IPS DF 6.9 (cell line): Measurements from ENCODE around the gene HAL.

Experiments
- DNase-seq: peaks from one replicate; pipeline ENCODE4 v3.0.0-alpha.2; 2013; ENCODE audit warnings: low read depth, low spot score
- H3K27ac ChIP-seq: one replicate; pipeline ENCODE4 v1.5.1; 2013; ENCODE audit warnings: low read length, control low read depth
- H3K27me3 ChIP-seq: 2 replicates; pipeline ENCODE4 v1.6.1; 2013; ENCODE audit warnings: mild to moderate bottlenecking, low read length; ENCODE audit not compliant: control insufficient read depth, insufficient read depth
- H3K36me3 ChIP-seq: 2 replicates; pipeline ENCODE4 v1.6.1; 2013; ENCODE audit warnings: low read length; ENCODE audit not compliant: control insufficient read depth, insufficient read depth
- H3K4me1 ChIP-seq: 2 replicates; pipeline ENCODE4 v1.6.1; 2013; ENCODE audit warnings: low read length; ENCODE audit not compliant: control insufficient read depth, insufficient read depth
- H3K4me3 ChIP-seq: 2 replicates; pipeline ENCODE4 v1.5.1; 2013; ENCODE audit warnings: mild to moderate bottlenecking, low read length
- H3K9me3 ChIP-seq: 2 replicates; pipeline ENCODE4 v1.6.1; 2013; ENCODE audit warnings: low read length, inconsistent platforms; ENCODE audit not compliant: control insufficient read depth, insufficient read depth
- WGBS: extraction: QIAGEN DNeasy Blood & Tissue Kit; methylation state at CpG from one replicate; pipeline ENCODE4 v1.1.7; 2013; ENCODE audit warnings: mixed read lengths, missing lambda C conversion rate; ENCODE audit not compliant: insufficient read length, insufficient coverage; 5-methylcytosine and 5-hydroxymethylcytosine counted together

HAL gene

DNA sequence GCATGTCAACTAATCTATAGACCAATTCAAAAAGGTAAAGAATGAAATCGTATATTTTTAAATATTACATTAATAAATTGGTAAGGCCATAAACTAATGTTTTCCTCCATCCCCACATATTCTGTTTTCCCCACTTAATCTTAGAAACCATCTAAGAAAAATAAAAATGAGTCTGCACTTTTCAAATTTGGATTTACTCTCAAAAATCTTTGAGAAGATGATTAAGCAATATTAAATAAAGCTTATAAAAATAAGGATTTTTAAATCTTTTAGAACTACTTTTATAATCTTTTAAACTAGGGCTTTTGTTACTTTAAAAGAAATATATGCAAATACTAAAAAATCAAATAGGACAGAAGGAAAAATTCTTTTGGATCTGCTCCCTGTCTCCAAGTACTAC, 10.6 kb upstream of the HAL start:
- H3K4me3 ChIP-seq: no peak overlapping the region
- WGBS: no CpG with 5 or more reads among the region's 1 CpG
- H3K36me3 ChIP-seq: peaks cover 5% of the 10 kb centered on the region; the same call in 1 of the 2 replicates
- H3K9me3 ChIP-seq: no peaks in the 10 kb centered on the region
- H3K4me1 ChIP-seq: no peaks in the 10 kb centered on the region
- H3K27ac ChIP-seq: no peak overlapping the region
- H3K27me3 ChIP-seq: no peaks in the 10 kb centered on the region
- DNase-seq: no peak

DNA sequence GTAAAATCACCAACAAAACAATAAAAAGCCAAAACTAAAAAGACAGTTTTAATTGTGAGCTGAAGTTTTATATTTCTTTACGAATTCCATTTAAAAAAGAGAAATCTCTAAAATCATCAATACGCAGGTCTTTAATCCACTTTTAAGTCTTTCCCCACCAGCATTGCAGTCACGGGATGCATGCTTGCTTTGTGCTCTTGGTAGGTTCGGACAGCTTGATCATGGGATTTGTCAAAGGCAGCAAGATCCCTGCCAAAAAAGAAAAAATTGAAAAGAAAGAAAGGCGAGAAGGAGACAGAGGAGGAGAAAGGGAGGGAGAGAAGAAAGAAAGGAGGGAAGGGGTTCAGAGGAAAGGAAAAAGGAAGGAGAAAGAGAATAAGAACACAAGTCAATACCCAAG, 4.7 kb upstream of the HAL start:
- Histone ChIP-seq H3K27me3 (no peaks in the 10 kb centered on the region), H3K4me3 (no peak overlapping the region), H3K4me1 (no peaks in the 10 kb centered on the region), H3K9me3 (no peaks in the 10 kb centered on the region), H3K27ac (no peak overlapping the region), H3K36me3 (0 out of 2 replicates have a peak, but pooled peaks cover 2% of the 10 kb centered on the region)
- no peak for DNase-seq
- no CpG with 5 or more reads among the region's 5 CpGs for WGBS

GRCh38 chr12:95999484-95999883, 3.3 kb upstream of the HAL start:
- Histone ChIP-seq H3K27ac (no peak overlapping the region), H3K4me1 (no peaks in the 10 kb centered on the region; the same call in 1 of the 2 replicates), H3K9me3 (no peaks in the 10 kb centered on the region), H3K36me3 (0 out of 2 replicates have a peak, but pooled peaks cover 1% of the 10 kb centered on the region), H3K4me3 (no peak overlapping the region), H3K27me3 (no peaks in the 10 kb centered on the region)
- no CpG with 5 or more reads among the region's 5 CpGs for WGBS
- DNase-seq: no peak

DNA sequence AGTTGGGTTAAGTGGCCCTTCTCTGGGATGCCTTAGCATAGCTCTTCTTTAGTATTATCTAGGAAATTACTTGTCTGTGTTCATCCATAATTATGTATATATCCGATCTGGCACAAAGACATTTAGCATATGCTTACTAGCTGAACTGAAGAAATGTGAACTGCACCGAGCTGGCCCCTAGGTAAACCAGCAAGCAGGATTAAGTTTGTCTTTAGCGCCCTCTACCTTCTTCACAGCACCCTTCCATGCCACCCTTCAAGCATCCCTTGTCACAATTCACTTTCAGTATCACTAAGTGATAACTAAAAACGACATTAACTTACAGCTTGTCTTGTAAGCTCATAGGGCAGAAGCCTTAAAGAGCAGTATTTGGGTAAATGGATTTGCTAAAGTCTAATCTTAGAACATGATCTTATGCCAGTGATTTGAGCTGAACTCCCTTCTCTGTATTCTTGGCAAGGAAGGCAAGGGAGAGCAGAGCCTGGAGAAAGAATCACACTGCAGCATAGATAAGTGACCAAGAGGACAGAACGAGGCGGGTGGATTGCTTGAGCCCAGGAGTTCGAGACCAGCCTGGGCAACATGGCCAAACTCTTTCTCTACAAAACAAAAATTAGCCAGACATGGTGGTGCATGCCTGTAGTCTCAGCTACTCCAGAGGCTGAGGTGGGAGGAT, 2.6 kb upstream of the HAL start:
- H3K27me3 ChIP-seq: no peaks in the 10 kb centered on the region
- no peak overlapping the region for H3K4me3 ChIP-seq
- H3K4me1 ChIP-seq: no peaks in the 10 kb centered on the region; the same call in 1 of the 2 replicates
- WGBS: no CpG with 5 or more reads among the region's 7 CpGs
- no peak overlapping the region for H3K27ac ChIP-seq
- no peaks in the 10 kb centered on the region for H3K9me3 ChIP-seq
- DNase-seq: peak; percentile 45
- no peaks in the 10 kb centered on the region for H3K36me3 ChIP-seq

DNA sequence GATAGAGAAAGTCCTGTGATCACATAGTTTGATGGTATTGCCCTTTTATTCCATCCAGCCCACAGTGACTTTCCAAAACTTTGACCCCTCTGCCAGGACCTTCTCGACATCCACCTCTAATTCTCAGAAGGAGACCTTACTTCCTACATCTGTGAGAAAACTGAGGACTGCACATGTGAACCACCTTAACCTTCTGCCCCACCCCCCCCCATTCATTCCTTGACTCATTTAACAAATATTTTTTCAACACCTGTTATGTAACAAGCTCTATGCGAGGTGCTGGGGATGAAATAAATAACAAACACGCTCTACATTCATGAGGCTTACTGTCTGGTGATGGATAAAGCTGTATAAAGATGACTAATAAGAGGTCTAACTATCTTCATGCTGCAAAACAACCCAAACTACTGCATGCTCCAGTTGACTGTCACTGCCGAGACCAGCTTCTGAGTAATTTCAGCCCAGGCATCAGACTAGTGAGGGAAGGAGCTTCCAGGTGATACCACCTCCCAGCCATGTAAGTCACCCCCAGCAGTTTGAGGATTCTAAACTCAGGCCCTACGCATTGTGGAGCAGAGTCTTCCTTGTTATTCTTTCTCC, 1.9 kb upstream of the HAL start:
- Histone ChIP-seq H3K9me3 (no peaks in the 10 kb centered on the region), H3K27me3 (no peaks in the 10 kb centered on the region), H3K4me3 (no peak overlapping the region), H3K36me3 (no peaks in the 10 kb centered on the region), H3K27ac (no peak overlapping the region), H3K4me1 (no peaks in the 10 kb centered on the region; the same call in 1 of the 2 replicates)
- no CpG with 5 or more reads among the region's 5 CpGs for WGBS
- DNase-seq: no peak

GRCh38 chr12:95997276-95997675, 1.1 kb upstream of the HAL start:
- Histone ChIP-seq H3K9me3 (no peaks in the 10 kb centered on the region), H3K36me3 (no peaks in the 10 kb centered on the region), H3K4me1 (no peaks in the 10 kb centered on the region; the same call in 1 of the 2 replicates), H3K4me3 (no peak overlapping the region), H3K27ac (no peak overlapping the region), H3K27me3 (no peaks in the 10 kb centered on the region)
- no CpG with 5 or more reads among the region's 3 CpGs for WGBS
- DNase-seq: no peak

DNA sequence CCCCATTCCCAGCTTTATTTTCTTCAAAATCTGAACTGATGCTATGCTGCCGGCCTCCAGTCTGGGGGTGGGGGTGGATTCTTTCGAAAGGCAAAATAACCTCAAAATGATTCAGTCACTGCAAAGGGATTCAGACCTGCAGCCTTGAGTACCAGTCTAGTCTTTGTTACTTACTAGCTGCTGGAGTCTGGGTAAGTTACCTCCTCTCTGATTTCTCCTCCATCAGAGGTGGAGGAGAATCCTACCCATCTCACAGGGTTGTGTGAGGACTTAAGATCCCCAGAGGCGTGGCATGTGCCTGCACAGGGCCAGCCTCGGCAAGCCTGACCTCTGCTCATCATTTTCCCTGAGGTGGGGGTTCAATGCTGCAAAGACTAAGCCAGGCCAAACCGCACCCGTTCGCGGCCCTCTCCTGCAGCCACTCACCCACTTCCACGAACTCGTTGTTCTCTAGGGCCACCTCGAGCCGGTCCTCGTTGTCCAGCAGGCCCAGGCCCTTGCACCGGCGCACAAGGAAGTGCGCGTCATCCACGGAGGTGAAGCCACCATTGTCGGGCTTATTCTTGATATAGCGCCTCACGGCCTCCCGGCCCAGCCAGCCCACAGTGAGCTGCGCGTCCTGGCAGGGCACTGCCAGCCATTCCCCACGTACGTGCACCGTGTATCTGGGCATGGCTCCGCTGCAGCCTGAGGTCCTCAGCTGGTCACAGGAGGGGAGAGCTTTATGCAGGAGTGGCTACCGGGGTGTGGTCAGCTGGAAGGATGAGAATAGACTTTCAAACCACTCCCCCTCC, 709 bp downstream of the HAL start:
- Histone ChIP-seq H3K27me3 (no peaks in the 10 kb centered on the region), H3K36me3 (no peaks in the 10 kb centered on the region), H3K9me3 (no peaks in the 10 kb centered on the region), H3K4me3 (no peak overlapping the region), H3K4me1 (no peaks in the 10 kb centered on the region; the same call in 1 of the 2 replicates), H3K27ac (no peak overlapping the region)
- WGBS: no CpG with 5 or more reads among the region's 29 CpGs
- no peak for DNase-seq

- no CpG with 5 or more reads among the region's 5 CpGs for WGBS
- Histone ChIP-seq H3K4me1 (peaks cover 2% of the 10 kb centered on the region), H3K27ac (no peak overlapping the region), H3K4me3 (no peak overlapping the region), H3K9me3 (no peaks in the 10 kb centered on the region), H3K36me3 (no peaks in the 10 kb centered on the region), H3K27me3 (no peaks in the 10 kb centered on the region)
- DNase-seq: no peak
Measured at GRCh38 chr12:95994476-95994875, 1.7 kb downstream of the HAL start.

GRCh38 chr12:95993907-95994306, 2.2 kb downstream of the HAL start:
- H3K4me3 ChIP-seq: no peak overlapping the region
- peaks cover 2% of the 10 kb centered on the region for H3K4me1 ChIP-seq
- DNase-seq: no peak
- no CpG with 5 or more reads among the region's 7 CpGs for WGBS
- H3K27ac ChIP-seq: no peak overlapping the region
- no peaks in the 10 kb centered on the region for H3K36me3 ChIP-seq
- H3K27me3 ChIP-seq: no peaks in the 10 kb centered on the region
- no peaks in the 10 kb centered on the region for H3K9me3 ChIP-seq

GRCh38 chr12:95990136-95990535, 6.0 kb downstream of the HAL start:
- no peak overlapping the region for H3K27ac ChIP-seq
- no peaks in the 10 kb centered on the region for H3K36me3 ChIP-seq
- H3K4me3 ChIP-seq: no peak overlapping the region
- no peak for DNase-seq
- WGBS: no CpG with 5 or more reads among the region's 7 CpGs
- no peaks in the 10 kb centered on the region for H3K27me3 ChIP-seq
- no peaks in the 10 kb centered on the region for H3K9me3 ChIP-seq
- H3K4me1 ChIP-seq: peaks cover 3% of the 10 kb centered on the region; the same call in 1 of the 2 replicates
